Glomerular endothelial cell (primary cell): Measurements from ENCODE around the gene PPIL1. TPM values are rescaled to one million over a fixed set of nuclear protein-coding genes. Genes with fewer than 3 reads are reported as not detected.
A peak's percentile ranks its signal among the peaks of the same experiment; 100 is the strongest.

Source experiments
- DNase-seq: peaks from one replicate; pipeline ENCODE4 v3.0.0-alpha.2; 2011; ENCODE audit warnings: low read depth, low spot score; ENCODE audit errors: extremely low read depth
- total RNA-seq: library from RNA; depleted of rRNA; stranded (reverse); fragments of >200 nt; gene quantifications from 2 replicates; pipeline ENCODE4 v1.2.3, GENCODE V29; 2015

Gene PPIL1
- total RNA-seq, 1 donor from 2014 or later: 25.4 TPM

DNA sequence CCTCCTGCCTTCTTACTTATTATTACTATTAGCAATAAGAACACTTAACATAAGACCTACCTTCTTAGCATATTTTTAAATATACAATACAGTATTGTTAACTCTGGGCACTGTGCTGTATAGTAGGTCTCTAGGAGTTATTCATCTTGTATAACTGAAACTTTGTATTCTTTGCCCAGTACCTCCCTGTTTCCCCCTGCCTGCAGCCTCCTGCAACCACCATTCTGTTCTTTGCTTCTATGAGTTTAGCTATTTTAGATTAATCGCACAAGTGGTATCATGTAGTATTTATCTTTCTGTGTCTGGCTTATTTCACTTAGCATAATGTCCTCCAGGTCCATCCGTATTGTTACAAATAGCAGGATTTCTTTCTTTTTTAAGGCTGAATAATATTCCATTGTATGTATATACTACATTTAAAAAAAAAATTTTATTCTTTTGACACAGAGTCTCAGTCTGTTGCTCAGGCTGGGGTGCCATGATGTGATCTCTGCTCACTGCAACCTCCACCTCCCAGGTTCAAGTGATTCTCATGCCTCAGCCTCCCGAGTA lies 15.6 kb upstream of the PPIL1 start:
- DNase-seq: no peak

DNA sequence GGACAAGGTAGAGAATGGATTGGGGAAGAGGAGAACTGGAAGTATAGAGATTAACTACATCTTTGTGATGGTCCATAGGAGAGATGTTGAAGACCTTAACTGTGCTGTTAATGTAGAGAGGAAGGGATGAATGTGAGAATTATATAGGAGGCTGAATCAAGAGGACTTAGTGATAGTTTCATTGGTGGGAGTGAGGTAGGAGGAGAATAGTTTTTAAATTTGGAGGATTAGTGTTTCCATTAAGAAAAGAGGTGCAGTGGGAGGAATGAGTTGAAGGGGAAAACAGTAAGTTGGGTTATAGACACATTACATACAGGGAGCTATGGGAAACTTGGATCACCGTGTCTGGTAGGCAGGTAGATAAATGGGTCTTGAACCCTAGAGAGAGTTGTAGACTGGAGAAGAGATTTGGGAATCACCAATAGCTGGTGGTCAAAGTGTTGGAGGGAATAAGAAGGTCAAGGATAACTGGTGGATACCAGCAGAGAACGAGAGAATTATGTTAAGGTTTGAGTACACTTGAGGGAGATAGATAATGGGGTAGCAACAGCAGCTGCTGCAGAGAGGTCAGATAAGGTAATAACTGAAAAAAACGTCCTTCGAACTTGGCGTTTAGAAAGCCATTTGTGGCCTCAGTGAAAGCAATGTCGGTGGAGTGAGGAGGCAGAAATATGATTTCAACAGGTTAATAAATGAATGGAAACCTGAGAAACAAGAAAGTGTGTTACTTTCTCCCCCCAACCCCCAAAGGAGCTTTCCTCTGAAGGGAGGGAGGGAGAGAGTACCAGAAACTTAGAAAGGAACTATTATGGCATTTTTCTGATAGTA lies 14.3 kb upstream of the PPIL1 start:
- no peak for DNase-seq

- DNase-seq: no peak
Observed at GRCh38 chr6:36888115-36888643, 13.6 kb upstream of the PPIL1 start.

GRCh38 chr6:36886950-36887618 lies 12.5 kb upstream of the PPIL1 start:
- no peak for DNase-seq

GRCh38 chr6:36885461-36886401 lies 11.1 kb upstream of the PPIL1 start, which contains the start of gene C6orf89:
Gene C6orf89, plus strand, starts transcription at chr6:36885952. Its CDS starts 13,493 bp downstream, at chr6:36899445.
- DNase-seq: peak; percentile 86

GRCh38 chr6:36884610-36885009 lies 10.0 kb upstream of the PPIL1 start:
- DNase-seq: no peak

DNA sequence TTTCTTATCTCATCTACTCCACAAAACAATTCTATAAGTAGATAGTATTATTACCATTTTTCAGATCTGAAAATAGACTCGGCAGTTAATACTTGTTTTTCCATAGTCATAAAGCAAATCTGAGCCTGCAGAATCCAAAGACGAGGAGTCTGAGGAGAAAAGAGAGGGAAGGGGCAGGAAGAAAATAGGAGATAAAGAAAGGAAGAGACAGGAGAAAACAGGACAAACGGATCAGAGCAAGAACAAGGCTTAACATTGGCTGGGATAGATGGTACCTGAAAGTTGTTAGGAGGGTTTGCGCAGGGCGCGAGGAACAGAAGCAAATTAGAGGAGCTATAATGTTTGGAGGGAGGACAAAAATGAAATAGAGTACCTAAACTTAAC lies 639 bp upstream of the PPIL1 start:
- no peak for DNase-seq

DNA sequence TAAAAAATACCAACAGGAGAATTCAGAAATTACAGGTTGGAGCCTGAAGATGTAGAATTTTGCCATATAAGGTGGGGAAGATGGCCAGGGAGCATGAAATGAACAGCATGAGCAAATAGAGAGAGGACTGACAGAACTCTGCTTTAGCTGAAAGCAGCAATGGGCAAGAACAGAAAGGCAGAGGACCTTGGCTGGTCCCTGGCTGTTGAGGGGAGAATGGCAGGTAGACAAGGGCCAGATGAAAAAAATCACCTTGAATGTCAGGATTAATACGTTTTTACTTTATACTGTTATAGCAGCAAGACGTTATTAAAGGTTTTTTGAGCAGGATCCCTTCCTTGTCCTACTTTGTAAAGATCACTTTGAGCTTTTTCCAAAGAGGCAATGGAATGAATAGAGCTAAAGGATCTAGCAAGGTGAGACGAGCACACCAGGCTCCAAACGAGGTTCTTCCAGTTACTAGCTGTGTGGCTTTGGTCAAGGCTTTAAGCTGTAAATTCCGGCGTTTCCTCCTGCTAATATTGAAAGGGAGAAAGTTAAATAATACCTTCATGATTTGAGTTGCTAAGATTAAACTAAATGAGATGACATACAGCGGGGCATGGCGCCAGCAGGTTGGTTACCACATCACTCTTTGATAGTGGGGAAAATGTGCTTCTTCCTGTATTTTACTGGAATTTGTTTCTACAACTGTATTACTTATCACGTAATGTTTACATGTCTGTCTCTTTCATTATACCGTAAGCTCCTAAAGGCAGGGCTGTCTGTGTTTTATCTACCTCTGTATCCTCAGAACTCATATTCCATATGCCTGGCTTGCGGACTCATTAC lies 776 bp downstream of the PPIL1 start:
- DNase-seq: no peak

DNA sequence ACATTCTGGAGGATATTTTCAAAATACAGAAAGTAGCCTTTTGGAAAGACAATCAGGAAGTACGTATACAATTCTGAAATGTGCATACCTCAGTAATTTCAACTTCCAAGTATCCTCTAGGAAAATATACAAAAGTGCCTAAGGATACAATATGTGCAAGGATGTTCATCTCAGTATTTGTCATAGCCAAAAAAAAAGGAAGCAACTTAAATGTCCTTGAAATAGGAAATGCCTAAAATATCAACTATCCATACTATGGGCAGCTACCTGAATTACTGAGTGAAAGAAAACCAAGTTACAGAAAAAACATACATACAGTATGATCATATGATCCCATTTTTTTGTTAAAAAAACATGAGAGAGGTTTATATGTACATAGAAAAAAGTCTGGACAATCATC lies 1.5 kb downstream of the PPIL1 start:
- no peak for DNase-seq

GRCh38 chr6:36871686-36872085 lies 2.9 kb downstream of the PPIL1 start:
- DNase-seq: no peak

DNA sequence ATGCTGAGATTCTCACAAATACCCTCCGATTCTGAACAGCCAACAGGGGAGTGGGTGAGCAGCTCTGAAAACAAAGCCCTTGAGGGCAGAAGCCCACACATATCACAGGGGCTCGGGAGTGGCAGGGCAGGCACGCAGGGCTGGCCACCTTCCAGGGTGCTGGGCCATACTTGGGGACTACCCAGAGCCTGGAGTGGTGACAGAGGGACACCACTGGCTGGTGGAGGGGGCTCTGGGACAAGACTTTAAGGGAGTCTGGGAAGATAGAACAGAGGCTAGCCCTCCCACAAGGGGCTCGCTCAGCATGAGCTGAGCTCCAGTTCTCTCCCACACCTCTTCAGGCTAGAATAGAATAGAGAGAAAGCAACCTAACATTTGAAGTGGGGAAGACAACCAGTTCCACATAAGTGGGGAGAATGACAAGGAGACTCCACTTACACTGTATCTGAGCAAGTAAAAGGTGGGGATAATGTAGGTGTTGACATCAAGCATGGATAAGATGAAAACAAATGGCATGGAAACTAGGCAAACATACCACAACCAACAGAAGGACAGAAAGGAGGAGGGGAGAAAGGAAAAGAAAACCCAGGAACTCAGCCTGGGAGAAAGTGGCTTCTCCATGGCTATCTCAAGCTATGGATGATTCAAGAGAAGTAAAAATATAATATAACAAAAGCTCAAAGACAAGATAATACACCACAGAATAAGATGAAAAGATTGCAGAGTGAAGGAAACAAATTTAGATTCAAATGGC lies 7.0 kb downstream of the PPIL1 start:
- no peak for DNase-seq

- DNase-seq: no peak
Observed at GRCh38 chr6:36865835-36866234, 8.8 kb downstream of the PPIL1 start.

GRCh38 chr6:36863670-36864540 lies 10.7 kb downstream of the PPIL1 start:
- no peak for DNase-seq

DNA sequence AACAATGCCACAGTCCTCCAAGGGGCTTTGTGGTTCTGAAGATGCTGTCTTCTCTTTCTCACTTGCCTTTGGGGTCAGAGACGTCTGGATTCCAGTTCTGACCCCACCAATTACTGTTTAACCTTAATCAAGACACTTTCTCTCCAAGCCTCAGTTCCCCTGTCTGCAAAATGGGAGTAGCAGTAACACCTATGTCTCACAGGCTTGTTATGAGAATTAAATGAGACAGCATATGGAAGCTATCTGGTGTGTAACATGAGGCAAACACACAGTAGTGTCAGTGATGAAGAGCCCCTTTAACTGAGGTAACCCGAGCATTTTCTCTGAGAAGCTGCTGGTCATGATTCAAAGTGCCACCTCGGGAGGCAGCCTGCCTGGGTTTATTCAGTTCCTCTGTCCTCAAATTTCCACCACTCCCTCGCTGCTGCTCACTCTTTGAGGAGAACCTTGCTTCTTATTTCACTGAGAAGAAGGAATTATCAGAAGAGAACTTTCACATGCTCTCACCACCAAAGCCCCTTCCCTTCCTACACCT lies 11.7 kb downstream of the PPIL1 start:
- no peak for DNase-seq

- no peak for DNase-seq
Observed at GRCh38 chr6:36862164-36862847, 12.3 kb downstream of the PPIL1 start.

- DNase-seq: no peak
Observed at GRCh38 chr6:36860126-36860525, 14.5 kb downstream of the PPIL1 start.

DNA sequence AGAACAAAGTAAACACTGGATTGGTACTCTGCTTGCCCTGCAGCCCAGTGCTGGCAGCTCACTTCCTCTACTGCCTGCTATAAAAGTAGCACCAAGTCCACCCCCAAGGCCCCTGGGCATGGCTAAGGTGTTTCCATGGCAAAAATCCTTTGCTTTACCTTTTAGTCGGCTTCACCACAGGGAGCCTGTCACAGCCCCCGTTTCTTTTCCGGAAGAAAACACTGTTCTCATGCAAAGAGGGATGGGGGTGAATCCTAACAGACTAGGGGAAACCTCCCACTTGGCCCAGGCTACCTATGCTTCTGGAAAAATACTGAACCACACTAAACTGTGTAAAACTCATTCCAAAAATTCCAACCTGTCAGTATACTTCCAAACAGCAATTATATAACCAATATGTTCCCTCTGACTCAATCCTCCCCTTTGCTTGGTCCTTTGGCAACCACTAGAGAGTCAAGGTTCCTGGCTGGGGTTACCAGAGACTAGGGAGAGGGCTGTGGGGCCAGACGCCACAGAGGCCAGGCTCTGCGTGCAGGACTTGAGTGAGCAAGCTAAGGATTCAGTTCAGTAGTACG lies 16.1 kb downstream of the PPIL1 start:
- no peak for DNase-seq
